GM12864 (cell line): Measurements from ENCODE around the gene EGLN3.

Experiments
- DNase-seq: peaks from one replicate; pipeline ENCODE4 v3.0.0-alpha.2; 2011; ENCODE audit warnings: low read depth
- H3K4me3 ChIP-seq: 2 replicates; pipeline ENCODE4 v1.5.1; 2011; ENCODE audit warnings: mild to moderate bottlenecking, low read depth, low read length, control low read depth
- TF ChIP-seq, protein P1 (sequence below): IDR thresholded peaks from 2 replicates; pipeline ENCODE4 v1.5.1; 2011; ENCODE audit warnings: low read depth, mild to moderate bottlenecking, moderate library complexity, low read length, control low read depth, inconsistent platforms; ENCODE audit errors: missing control alignments

Gene EGLN3

DNA sequence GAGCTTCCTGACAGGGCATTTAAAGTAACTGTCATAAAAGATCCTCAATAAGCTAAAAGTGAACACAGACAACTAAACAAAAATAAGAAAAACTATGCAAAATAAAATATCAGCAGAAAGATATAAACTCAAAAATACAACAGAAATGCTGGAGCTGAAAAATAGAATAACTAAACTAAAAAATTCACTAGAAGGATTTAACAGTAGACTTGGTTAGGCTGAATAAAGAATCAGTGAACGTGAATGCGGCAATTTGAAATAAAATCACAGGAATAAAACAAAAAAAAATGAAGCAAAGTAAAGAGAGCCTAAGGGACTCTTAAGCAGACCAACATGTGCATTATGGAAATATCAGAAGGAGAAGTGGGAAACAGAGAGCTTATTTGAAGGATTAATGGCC, 74.6 kb downstream of the EGLN3 start:
- TF ChIP-seq, protein P1, sequence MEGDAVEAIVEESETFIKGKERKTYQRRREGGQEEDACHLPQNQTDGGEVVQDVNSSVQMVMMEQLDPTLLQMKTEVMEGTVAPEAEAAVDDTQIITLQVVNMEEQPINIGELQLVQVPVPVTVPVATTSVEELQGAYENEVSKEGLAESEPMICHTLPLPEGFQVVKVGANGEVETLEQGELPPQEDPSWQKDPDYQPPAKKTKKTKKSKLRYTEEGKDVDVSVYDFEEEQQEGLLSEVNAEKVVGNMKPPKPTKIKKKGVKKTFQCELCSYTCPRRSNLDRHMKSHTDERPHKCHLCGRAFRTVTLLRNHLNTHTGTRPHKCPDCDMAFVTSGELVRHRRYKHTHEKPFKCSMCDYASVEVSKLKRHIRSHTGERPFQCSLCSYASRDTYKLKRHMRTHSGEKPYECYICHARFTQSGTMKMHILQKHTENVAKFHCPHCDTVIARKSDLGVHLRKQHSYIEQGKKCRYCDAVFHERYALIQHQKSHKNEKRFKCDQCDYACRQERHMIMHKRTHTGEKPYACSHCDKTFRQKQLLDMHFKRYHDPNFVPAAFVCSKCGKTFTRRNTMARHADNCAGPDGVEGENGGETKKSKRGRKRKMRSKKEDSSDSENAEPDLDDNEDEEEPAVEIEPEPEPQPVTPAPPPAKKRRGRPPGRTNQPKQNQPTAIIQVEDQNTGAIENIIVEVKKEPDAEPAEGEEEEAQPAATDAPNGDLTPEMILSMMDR, result no peak
- no peak overlapping the region for H3K4me3 ChIP-seq
- DNase-seq, result no peak
